ENCODE data around the gene ALK.

The ALK gene

DNA sequence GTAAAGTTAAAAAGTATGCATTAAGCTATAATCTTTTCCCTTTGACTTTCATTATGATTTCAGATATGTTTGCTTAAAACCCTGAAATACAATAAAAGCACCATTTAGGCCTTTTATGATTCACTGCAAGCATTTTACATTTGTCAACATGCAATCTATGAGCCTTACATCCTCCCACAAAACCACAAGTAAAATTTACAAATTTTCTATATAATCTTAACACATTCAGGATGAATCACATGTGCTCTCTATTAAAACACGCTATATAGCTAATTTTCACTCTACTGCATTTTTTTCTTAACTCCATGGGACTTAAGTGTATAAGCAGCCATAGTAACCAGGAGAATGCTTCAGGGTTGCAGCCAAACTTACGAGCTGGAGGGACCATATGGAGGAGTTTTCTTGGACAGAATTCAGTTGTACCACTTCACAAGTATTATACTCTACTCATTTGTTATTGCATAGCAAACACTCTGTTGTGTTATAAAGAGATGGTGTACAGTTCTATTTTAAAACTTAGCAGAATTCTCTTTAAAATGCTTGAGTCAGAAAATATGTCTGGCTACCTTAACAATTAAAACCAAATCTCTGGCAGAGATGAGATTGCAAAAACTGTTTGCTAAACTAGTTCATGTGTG, 293.2 kb downstream of the ALK start:
- TF ChIP-seq, protein P1, sequence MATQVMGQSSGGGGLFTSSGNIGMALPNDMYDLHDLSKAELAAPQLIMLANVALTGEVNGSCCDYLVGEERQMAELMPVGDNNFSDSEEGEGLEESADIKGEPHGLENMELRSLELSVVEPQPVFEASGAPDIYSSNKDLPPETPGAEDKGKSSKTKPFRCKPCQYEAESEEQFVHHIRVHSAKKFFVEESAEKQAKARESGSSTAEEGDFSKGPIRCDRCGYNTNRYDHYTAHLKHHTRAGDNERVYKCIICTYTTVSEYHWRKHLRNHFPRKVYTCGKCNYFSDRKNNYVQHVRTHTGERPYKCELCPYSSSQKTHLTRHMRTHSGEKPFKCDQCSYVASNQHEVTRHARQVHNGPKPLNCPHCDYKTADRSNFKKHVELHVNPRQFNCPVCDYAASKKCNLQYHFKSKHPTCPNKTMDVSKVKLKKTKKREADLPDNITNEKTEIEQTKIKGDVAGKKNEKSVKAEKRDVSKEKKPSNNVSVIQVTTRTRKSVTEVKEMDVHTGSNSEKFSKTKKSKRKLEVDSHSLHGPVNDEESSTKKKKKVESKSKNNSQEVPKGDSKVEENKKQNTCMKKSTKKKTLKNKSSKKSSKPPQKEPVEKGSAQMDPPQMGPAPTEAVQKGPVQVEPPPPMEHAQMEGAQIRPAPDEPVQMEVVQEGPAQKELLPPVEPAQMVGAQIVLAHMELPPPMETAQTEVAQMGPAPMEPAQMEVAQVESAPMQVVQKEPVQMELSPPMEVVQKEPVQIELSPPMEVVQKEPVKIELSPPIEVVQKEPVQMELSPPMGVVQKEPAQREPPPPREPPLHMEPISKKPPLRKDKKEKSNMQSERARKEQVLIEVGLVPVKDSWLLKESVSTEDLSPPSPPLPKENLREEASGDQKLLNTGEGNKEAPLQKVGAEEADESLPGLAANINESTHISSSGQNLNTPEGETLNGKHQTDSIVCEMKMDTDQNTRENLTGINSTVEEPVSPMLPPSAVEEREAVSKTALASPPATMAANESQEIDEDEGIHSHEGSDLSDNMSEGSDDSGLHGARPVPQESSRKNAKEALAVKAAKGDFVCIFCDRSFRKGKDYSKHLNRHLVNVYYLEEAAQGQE (IDR thresholded peaks at IDR 0.05; ENCODE audit: insufficient read depth in 1 of 2, low read depth in 2 of 2, low read length in 2 of 2), result no peak
- TF ChIP-seq TAF1 (IDR thresholded peaks at IDR 0.05; ENCODE audit: borderline replicate concordance, insufficient read depth, low read length), result no peak
- TF ChIP-seq FOXP2 (optimal IDR thresholded peaks at IDR 0.05; ENCODE audit: borderline replicate concordance, extremely low read depth, extremely low read length, insufficient read depth), result no peak
- TF ChIP-seq POLR2AphosphoS5 (IDR thresholded peaks at IDR 0.05; ENCODE audit: low read depth, low read length), result no peak
- TF ChIP-seq SIN3A (IDR thresholded peaks at IDR 0.05; ENCODE audit: borderline replicate concordance, insufficient read depth, low read length), result no peak

- TF ChIP-seq POLR2AphosphoS5 (IDR thresholded peaks at IDR 0.05; ENCODE audit: low read depth, low read length) (no peak), FOXP2 (optimal IDR thresholded peaks at IDR 0.05; ENCODE audit: borderline replicate concordance, extremely low read depth, extremely low read length, insufficient read depth) (no peak), TAF1 (IDR thresholded peaks at IDR 0.05; ENCODE audit: borderline replicate concordance, insufficient read depth, low read length) (no peak), SIN3A (IDR thresholded peaks at IDR 0.05; ENCODE audit: borderline replicate concordance, insufficient read depth, low read length) (peak; percentile 55; the same call in 1 of the 2 replicates)
These were observed 294.1 kb downstream of the ALK start for GRCh38 chr2:29627279-29627711.

GRCh38 chr2:29620890-29621289, 300.5 kb downstream of the ALK start:
- TF ChIP-seq SIN3A (IDR thresholded peaks at IDR 0.05; ENCODE audit: borderline replicate concordance, insufficient read depth, low read length), result no peak
- TF ChIP-seq, protein P1 (IDR thresholded peaks at IDR 0.05; ENCODE audit: insufficient read depth in 1 of 2, low read depth in 2 of 2, low read length in 2 of 2), result no peak
- no peak for TF ChIP-seq FOXP2 (optimal IDR thresholded peaks at IDR 0.05; ENCODE audit: borderline replicate concordance, extremely low read depth, extremely low read length, insufficient read depth)
- no peak for TF ChIP-seq TAF1 (IDR thresholded peaks at IDR 0.05; ENCODE audit: borderline replicate concordance, insufficient read depth, low read length)
- TF ChIP-seq POLR2AphosphoS5 (IDR thresholded peaks at IDR 0.05; ENCODE audit: low read depth, low read length), result no peak

DNA sequence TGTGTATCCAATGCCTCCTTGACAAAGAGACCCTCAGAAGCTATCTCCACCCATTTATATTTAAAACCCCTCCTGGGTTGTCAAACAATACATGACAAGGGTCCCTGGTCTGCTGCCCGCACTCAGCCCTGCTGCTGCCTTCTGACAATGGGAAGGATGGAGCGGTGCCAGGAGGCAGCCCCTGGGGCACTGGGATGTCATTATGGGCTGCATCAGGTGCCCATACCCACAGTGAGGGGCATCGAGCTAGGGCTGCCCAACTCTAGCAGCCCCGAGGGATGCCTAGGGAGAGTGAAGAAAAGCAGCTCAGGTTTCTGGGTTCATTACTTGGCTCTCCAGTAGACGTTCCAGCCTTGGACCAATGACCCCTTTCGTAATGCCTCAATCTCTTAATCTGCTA, 301.7 kb downstream of the ALK start:
- no peak for TF ChIP-seq POLR2AphosphoS5 (IDR thresholded peaks at IDR 0.05; ENCODE audit: low read depth, low read length)
- TF ChIP-seq, protein P1 (IDR thresholded peaks at IDR 0.05; ENCODE audit: insufficient read depth in 1 of 2, low read depth in 2 of 2, low read length in 2 of 2), result no peak
- no peak for TF ChIP-seq FOXP2 (optimal IDR thresholded peaks at IDR 0.05; ENCODE audit: borderline replicate concordance, extremely low read depth, extremely low read length, insufficient read depth)
- no peak for TF ChIP-seq SIN3A (IDR thresholded peaks at IDR 0.05; ENCODE audit: borderline replicate concordance, insufficient read depth, low read length)

DNA sequence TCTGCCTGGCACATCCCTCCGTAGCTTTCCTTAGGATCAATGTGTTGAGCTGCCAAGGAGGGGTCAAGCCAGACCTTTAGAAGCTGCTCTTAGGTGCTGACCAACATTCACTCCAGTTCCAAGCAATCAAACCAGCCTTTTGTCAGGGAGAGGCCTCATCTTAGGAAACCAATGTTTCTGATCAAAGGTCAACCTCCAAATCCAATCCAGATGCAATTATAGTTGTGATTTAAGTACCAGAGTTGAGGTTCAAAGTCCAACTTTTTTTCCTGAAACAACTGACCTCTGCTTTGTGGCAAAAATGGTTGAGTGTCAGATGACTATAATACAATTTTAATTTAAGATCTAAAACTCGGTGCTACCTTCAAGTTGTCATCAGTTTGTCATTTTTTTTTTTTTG, 303.4 kb downstream of the ALK start:
- TF ChIP-seq FOXP2 (optimal IDR thresholded peaks at IDR 0.05; ENCODE audit: borderline replicate concordance, extremely low read depth, extremely low read length, insufficient read depth) (no peak), TAF1 (IDR thresholded peaks at IDR 0.05; ENCODE audit: borderline replicate concordance, insufficient read depth, low read length) (no peak), POLR2AphosphoS5 (IDR thresholded peaks at IDR 0.05; ENCODE audit: low read depth, low read length) (no peak), SIN3A (IDR thresholded peaks at IDR 0.05; ENCODE audit: borderline replicate concordance, insufficient read depth, low read length) (no peak)
- TF ChIP-seq, protein P1 (IDR thresholded peaks at IDR 0.05; ENCODE audit: insufficient read depth in 1 of 2, low read depth in 2 of 2, low read length in 2 of 2), result no peak
